NCI-H1436 treated with DMSO at 0.1 percent for 48 hours (cell line): Measurements from ENCODE around the gene HOXA11.

Experiments
- DNase-seq: peaks from one replicate; lab custom pipeline; 2025; lab: John Stamatoyannopoulos, UW

The HOXA11 gene

GRCh38 chr7:27192546-27193334, 7.7 kb upstream of the HOXA11 start:
- no peak for DNase-seq

GRCh38 chr7:27191833-27192545, 7.0 kb upstream of the HOXA11 start:
- DNase-seq, result no peak

GRCh38 chr7:27191161-27191731, 6.2 kb upstream of the HOXA11 start:
- DNase-seq, result no peak

- DNase-seq, result no peak
These were observed 5.1 kb upstream of the HOXA11 start for GRCh38 chr7:27189997-27190748.

- no peak for DNase-seq
These were observed 4.4 kb upstream of the HOXA11 start for GRCh38 chr7:27189295-27189996.

- DNase-seq, result no peak
These were observed 3.6 kb upstream of the HOXA11 start for GRCh38 chr7:27188386-27189294.

GRCh38 chr7:27187475-27188385, 2.7 kb upstream of the HOXA11 start:
- no peak for DNase-seq

- no peak for DNase-seq
These were observed 1.8 kb upstream of the HOXA11 start for GRCh38 chr7:27186668-27187474.

GRCh38 chr7:27185854-27186667, 1.0 kb upstream of the HOXA11 start:
- DNase-seq, result no peak

GRCh38 chr7:27184337-27185012, 557 bp downstream of the HOXA11 start:
- DNase-seq, result no peak

- no peak for DNase-seq
These were observed 1.2 kb downstream of the HOXA11 start for GRCh38 chr7:27183682-27184336.

GRCh38 chr7:27182861-27183681, 2.0 kb downstream of the HOXA11 start:
- no peak for DNase-seq

- DNase-seq, result no peak
These were observed 2.7 kb downstream of the HOXA11 start for GRCh38 chr7:27182285-27182841.

GRCh38 chr7:27181795-27182275, 3.2 kb downstream of the HOXA11 start:
- no peak for DNase-seq
